GM18508 (cell line): ENCODE data around the gene MIX23.

Experiments used
- ATAC-seq: cut with Tn5 transposase; IDR thresholded peaks from one replicate; pipeline ENCODE4 v1.9.1; 2021; ENCODE audit warnings: moderate number of reproducible peaks; ENCODE audit not compliant: insufficient read depth, unreplicated experiment

MIX23 gene

DNA sequence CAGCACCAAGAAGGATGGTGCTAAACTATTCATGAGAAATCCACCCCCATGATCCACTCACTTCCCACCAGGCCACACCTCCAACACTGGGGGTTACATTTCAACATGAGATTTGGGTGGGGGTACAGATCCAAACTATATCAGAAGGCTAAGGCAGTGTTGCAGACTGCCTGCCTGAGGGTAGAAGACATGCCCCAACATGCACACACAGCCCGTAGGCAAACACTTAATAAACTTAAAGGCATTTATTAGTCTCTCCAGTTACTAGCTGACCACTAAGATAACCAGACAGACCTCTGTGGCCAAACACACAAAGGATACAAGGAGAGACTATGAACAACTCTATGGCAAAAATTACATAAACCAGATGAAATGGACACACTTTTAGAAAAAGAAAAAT lies 11.1 kb upstream of the MIX23 start:
- no peak for ATAC-seq

GRCh38 chr3:122392868-122393844 lies 10.1 kb upstream of the MIX23 start:
- no peak for ATAC-seq

DNA sequence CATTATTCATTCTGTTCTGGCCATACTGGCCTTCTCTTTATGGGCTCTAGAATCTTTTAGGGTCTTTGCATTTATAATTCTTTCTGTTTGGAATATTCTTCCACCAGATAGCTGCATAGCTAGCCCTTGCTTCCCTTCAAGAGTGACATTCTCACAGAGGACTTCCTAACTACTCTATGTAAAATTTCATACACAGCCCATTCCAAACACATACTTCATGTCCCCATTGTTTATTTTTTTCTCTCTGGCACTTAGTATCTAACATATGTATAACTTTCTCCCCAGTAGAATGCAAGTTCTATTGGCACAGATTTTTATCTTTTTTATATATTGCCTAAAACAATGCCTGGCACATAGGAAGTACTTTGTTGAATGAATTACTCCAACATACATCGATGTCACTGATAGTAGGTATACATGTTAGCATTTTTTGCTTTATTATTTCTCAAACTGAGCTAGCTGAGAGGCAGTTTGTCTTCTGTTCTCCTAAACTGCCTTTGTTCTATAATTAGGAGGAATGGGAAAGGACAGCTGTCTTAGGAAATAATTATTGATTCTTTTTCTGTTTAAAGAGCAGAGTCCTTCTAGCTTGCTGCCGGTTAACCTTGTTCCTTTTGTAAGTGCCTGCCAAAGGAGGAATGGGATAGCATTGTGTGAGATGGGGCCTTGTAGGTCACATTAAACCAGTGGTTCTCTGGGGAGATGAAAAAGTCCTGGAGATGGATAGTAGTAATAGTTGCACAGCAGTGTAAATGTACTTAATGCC lies 8.8 kb upstream of the MIX23 start:
- ATAC-seq, result no peak

DNA sequence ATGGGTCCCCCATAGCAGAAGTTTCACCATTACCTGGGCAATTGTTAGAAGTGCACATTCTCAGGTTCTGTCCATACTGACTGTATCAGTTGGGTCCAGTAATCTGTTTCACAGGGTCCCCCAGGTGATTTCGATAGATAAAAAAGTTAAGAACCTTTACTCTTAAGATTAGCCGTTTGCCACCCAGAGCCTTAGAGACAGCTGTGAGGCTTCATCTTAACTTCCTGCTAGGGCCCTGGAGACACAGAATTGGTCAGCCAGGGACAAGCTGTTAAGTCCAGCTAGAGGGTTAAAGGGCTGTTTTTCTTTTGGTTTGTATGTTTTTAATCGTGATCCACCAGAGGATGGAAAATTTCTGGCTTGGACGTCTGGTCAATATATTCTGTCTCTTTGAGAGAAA lies 7.6 kb upstream of the MIX23 start:
- ATAC-seq, result no peak

GRCh38 chr3:122389892-122390291 lies 6.9 kb upstream of the MIX23 start:
- no peak for ATAC-seq

DNA sequence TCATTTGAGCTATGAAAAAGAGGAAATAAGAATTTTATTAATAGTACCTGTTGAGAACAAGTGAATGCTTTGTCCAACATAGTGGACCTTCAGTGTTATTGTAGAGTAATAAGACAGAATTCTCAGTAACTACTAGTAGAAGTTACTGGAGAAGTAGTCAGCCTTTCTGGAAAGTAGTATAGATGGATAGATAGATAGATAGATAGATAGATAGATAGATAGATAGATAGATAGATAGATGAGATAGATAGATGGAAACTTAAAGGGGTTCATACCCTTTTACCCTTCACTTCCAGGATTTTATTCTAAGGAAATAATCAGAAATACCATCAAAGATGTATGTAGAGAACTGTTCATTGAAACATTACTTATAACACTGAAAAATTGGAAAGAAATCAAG lies 6.2 kb upstream of the MIX23 start:
- no peak for ATAC-seq

DNA sequence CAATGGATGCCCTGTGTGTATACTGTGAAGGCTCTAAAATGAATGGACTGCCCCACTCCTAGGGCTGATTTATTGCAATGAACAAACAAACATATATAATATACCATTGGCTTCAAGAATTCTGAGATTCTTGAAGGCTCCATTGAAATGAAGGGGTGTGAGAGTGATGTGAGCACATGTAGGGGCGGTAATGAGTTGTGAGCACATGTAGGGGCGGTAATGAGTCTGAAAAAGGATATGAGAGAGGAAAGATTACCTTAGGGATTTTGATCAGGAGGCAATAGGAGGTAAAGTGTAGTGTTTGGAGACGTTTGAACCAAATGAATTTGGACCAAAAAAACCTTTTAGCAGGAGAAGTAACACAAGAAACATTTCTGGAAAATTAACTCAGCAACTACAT lies 4.7 kb upstream of the MIX23 start:
- ATAC-seq, result no peak

DNA sequence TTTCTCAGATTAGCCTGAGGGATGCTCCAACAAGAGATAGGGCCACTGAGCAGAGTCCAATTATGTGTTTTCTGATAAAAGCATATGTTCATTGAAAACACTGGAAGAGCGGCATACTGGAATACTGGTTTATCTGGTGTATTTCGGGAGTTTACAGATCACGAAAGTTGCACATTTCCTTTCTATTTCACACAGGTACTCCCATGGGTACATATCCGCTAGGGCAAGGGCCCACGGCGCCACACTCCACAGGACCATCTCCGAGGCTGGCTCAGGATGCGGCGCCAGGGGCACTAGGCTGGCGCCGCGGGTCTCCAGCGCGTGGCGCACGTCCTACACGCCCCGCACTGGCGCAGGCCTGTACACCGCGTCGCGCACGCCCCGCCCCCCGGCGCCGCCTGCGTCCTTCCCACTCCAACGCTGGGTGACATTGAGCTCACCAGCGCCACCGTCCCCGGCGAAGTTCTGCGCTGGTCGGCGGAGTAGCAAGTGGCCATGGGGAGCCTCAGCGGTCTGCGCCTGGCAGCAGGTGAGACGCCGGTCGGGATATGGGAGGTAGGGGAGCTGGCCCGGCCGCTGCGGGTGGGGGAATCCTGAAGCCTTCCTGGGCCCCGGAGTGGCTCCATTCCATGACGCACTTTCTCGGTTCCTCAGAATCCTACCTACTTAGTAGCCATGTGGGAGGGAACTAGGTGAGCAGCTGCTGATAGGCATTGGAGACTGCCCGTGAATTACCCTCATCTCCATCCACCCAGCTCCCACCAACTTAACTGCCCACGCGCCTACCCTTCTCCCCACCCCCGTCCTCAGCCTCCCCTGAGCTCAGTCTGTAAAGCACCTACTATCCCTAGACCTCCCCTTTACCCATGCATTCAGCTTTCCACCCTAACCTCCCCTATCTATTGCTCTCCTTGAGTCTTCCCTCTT lies 1.0 kb upstream of the MIX23 start, which contains the start of gene FAM162A:
TSS of gene FAM162A (plus strand) at position 412 of the 927 bp plus-strand sequence. CDS start at position 496, 84 bp downstream.
- peak; percentile 60 for ATAC-seq

DNA sequence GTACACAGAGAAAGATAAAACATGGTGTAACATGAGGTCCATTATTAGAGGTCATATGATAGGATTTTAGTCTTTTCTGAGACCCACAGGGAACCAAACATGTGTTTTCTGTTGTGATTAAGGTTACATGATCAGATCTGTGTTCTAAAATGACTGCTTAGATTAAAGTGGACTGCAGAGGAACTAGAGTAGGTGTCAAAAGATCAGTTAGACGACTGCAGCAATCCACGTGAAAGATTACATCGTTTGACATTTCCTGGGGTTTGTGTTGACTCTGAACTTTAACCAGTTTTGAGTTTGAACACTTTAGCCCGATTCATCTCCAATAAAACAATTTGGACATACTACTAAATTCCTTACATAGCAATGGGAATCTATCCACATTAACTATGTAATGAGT lies 5.1 kb downstream of the MIX23 start:
- no peak for ATAC-seq

- ATAC-seq, result no peak
Observed at GRCh38 chr3:122374034-122374433, 9.0 kb downstream of the MIX23 start.

GRCh38 chr3:122366379-122366749 lies 16.7 kb downstream of the MIX23 start:
- no peak for ATAC-seq

DNA sequence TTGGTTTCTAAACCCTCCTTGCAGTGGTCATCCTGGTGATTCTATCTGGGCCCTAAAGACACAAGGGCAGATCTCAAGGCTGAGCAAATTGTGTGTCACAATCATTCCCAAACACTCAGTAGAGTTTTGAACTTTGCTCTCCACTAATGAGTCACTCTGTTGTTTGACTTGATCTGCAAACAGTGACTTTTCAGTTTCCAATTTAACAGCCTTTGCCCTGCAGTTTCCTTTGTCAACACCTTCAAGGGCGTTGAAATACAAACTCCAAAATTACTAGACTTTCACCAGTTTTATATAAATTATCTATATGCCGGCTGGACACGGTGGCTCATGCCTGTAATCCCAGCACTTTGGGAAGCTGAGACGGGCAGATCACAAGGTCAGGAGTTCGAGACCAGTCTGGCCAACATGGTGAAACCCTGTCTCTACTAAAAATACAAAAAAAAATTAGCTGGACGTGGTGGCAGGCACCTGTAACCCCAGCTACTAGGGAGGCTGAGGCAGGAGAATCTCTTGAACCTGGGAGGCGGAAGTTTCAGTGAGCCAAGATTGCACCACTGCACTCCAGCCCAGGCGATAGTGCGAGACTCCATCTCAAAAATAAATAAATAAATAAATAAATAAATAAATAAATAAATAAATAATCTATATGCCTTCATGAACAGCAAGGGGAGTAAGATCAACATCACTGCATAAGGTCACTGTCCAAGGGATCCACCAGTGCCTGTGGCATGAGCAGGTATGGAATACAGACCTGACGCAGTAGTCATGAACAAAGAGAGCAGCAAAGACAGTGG lies 17.3 kb downstream of the MIX23 start:
- peak; percentile 46 for ATAC-seq

DNA sequence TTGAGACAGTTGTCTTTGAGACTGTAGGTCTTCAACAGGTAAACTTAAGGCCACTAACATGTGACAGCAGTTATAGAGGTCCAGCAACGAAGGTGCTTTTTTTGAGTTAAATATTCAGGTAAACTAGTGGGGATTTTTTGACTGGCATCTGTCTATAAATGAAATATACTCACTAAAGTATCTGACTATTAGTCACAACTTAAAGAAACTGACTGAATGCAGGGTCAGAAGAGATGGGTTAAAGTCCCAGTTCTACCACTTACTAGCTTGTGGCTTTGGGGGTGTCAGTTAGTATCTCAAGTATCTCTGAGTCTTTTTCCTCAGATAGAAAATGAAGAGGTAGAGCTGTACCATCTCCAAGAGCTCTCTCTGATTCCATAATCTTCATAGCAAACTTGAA lies 18.0 kb downstream of the MIX23 start:
- peak; percentile 42 for ATAC-seq

DNA sequence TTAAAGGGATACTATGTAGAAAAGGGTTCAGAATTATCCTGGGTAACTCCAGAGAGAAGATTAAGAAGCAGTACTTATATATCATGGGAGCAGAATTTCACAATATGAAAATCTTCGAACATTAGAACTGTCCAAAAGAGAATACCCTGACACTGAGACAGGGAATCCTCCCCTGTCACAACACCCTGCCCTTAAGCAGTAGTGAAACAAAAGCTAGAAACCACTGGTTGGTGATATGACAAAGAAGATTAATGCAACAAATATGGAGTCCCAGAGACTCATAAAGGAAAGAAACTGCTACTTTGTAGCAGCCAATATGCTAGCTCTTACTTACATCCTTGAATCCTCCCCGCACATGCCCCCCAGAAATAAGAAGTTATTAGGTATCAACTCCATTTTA lies 18.5 kb downstream of the MIX23 start:
- no peak for ATAC-seq

DNA sequence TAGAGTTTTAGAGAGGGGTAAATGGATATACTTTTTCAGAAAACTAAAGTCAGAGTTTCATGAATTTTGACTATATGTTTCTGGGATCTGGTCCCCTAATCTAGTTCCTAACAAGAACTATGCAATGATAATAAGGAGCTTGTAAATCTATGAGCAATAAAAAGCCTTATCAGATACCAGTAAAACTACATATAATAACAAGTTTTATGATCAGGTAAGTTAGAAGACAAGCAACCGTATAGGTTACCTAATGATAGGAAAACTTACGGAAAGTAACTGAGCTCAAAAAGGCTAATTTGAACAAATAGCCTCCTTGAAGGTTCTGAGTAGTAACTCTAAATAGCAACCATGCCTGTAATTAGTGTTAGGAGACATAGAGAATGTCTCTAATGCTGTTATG lies 21.0 kb downstream of the MIX23 start:
- no peak for ATAC-seq

DNA sequence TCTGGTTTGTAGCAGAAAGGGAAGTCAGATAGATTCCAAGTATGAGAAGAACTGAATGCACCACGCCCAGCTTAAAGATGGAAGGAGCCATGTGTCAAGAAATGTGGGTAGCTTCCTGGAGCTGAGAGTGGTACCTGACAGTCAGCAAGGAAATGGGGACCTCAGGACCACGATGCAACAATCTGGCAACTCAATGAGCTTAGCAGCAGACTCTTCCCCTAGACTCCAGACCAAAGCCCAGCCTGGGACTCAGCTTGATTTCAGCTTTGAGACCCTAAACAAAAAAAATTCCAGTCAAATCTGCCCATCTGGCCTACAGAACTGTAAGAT lies 24.4 kb downstream of the MIX23 start:
- ATAC-seq, result no peak

- no peak for ATAC-seq
Observed at GRCh38 chr3:122357828-122358702, 25.0 kb downstream of the MIX23 start.

GRCh38 chr3:122356402-122356801 lies 26.6 kb downstream of the MIX23 start:
- ATAC-seq, result no peak

DNA sequence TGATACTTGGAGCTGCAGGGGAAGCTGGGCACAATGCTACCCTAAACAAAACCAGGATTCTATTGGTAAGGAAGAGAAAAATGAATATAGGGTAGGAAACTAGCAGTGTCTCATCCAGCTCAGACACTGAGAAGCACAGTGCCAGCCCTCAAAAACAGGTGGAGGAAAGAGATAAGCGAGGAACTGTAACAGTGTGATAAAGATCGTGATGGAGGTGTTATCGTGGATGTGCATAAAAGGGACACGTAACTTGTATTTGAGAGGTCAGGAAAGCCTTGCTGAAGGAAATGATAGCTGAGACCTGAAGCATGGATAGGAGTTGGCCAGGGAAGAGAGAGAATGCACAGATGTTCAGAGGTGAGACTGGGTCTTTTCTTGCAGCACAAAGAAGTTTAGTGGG lies 27.4 kb downstream of the MIX23 start:
- no peak for ATAC-seq
